Stimulated activated CD4-positive, alpha-beta T cell treated with anti-CD3 and anti-CD28 coated beads, Interleukin-15, amount 100 ng/mL, for 24 hours (primary cell): ENCODE data around the gene TMCO6.
"Not testable (repeated sequence)": the region's sequence is repeated elsewhere in the genome, so short reads cannot be mapped to it uniquely, and the experiment has no call there.

Experiments used
- DNase-seq: peaks from one replicate; pipeline ENCODE4 v3.0.0-alpha.2; 2020

Gene TMCO6

GRCh38 chr5:140639148-140639981 is at the start of gene TMCO6:
Gene TMCO6, plus strand, starts transcription at chr5:140639451. Its CDS starts 77 bp downstream, at chr5:140639528.
- peak; percentile 99 for DNase-seq

GRCh38 chr5:140590861-140591260 is 48.4 kb upstream of the TMCO6 start:
- DNase-seq: no peak

- DNase-seq: no peak
These were observed 47.4 kb upstream of the TMCO6 start for GRCh38 chr5:140591747-140592372.

- not testable (repeated sequence) for DNase-seq
These were observed 46.2 kb upstream of the TMCO6 start for GRCh38 chr5:140593070-140593469.

GRCh38 chr5:140594169-140594568 is 45.1 kb upstream of the TMCO6 start:
- no peak for DNase-seq

GRCh38 chr5:140595538-140596300 is 43.5 kb upstream of the TMCO6 start:
- no peak for DNase-seq

GRCh38 chr5:140596321-140596741 is 42.9 kb upstream of the TMCO6 start:
- no peak for DNase-seq

- no peak for DNase-seq
These were observed 40.4 kb upstream of the TMCO6 start for GRCh38 chr5:140598836-140599235.

GRCh38 chr5:140600096-140600495 is 39.2 kb upstream of the TMCO6 start:
- no peak for DNase-seq

- DNase-seq: no peak
These were observed 37.1 kb upstream of the TMCO6 start for GRCh38 chr5:140602147-140602546.

- not testable (repeated sequence) for DNase-seq
These were observed 35.9 kb upstream of the TMCO6 start for GRCh38 chr5:140603446-140603698.

- no peak for DNase-seq
These were observed 35.5 kb upstream of the TMCO6 start for GRCh38 chr5:140603734-140604133.

- no peak for DNase-seq
These were observed 33.4 kb upstream of the TMCO6 start for GRCh38 chr5:140605879-140606278.

- no peak for DNase-seq
These were observed 32.2 kb upstream of the TMCO6 start for GRCh38 chr5:140607031-140607430.

GRCh38 chr5:140608722-140609121 is 30.5 kb upstream of the TMCO6 start:
- no peak for DNase-seq

GRCh38 chr5:140609126-140609525 is 30.1 kb upstream of the TMCO6 start:
- no peak for DNase-seq

- DNase-seq: no peak
These were observed 28.2 kb upstream of the TMCO6 start for GRCh38 chr5:140611020-140611521.

- DNase-seq: no peak
These were observed 16.9 kb upstream of the TMCO6 start for GRCh38 chr5:140622301-140622700.

- not testable (repeated sequence) for DNase-seq
These were observed 16.2 kb upstream of the TMCO6 start for GRCh38 chr5:140623061-140623460.

- not testable (repeated sequence) for DNase-seq
These were observed 14.4 kb upstream of the TMCO6 start for GRCh38 chr5:140624886-140625285.

GRCh38 chr5:140627972-140628371 is 11.3 kb upstream of the TMCO6 start:
- no peak for DNase-seq

GRCh38 chr5:140628711-140629110 is 10.5 kb upstream of the TMCO6 start:
- no peak for DNase-seq

GRCh38 chr5:140630292-140631035 is 8.8 kb upstream of the TMCO6 start:
- DNase-seq: no peak
